GM21576 (cell line): ENCODE data around the gene PTMS.

Experiments used
- ATAC-seq: cut with Tn5 transposase; IDR thresholded peaks from one replicate; pipeline ENCODE4 v1.9.1; 2021; ENCODE audit warnings: mild to moderate bottlenecking, moderate library complexity; ENCODE audit not compliant: unreplicated experiment

The PTMS gene

DNA sequence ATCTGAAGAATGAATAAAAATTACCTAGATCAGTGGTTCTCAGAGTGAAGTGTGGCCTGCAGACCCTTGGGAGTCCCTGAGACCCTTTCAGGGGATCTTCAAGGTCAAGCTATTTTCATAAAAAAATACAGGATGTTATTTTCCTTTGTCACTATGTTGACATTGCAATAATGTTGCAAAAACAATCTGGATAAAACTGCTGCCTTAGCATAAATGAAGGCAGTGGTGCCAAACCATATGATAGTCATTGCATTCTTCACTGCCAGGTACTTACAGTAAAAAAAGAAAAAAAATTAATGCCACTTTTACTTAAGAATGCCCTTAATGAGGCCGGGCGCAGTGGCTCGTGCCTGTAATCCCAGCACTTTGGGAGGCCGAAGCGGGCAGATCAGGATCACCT, 21.1 kb downstream of the PTMS start:
- ATAC-seq, result no peak

GRCh38 chr12:6788972-6789924, 23.1 kb downstream of the PTMS start, which contains the start of gene CD4:
CD4 (plus strand) TSS chr12:6789528; CDS start chr12:6800139, 10,611 bp downstream.
- no peak for ATAC-seq

DNA sequence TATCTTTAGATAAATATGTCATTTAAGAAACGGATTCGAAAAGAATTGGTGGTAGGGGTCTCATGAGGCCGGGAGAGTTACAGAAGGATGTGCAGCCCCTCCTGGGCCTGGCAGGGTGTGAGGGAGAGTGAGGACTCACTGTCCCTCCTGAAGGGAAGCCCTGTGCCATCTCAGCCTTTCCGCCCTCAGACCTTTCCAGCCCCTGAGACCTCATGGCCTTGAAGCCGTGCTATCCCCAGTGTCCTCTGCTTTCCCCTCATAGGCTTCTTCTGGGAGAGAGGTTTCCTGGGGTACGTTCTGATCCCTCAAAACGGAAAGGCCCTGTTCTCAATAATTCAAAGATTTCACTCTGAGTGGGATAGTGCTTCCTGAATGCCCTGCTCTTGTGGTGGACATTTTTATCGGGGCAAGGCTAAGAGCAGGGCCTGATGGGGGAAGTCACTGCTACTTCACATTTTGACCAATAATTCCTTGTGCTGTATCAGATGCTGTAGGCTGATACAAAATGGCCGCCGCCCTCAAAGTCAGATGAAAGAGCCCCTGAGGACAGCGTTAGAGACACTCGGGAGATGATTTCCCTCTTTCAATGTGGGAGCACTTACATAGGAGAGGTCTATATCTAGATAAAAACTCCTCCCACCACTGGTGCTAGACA, 24.5 kb downstream of the PTMS start:
- ATAC-seq, result no peak

DNA sequence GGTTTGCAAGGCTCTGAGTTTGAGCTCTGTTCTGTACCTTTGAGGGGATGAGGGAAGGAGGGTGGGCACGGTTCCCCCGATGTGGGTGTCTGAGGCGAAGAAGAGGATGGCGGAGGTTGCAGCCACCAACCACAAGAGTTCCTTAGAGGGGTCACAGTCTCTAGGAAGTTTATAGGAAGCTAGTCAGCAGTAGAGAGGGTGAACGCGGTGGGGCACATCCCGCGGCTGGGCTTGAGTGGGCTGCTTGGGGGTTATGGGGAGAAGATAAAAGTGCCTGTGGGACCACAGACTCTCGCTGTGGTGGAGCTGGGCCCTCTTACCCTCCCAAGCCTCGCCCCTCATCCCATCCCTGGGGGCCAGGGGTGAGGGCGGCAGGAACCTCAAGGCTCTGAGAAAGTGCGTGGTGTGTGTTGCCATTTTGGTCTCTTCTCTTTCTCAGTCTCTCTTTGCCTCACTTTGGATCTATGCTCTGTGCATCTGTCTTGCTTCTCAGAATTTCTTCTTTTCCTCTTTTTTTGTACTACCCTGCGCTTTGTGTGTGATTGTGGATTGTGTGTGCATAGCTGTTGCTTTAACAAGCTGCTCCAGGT, 25.9 kb downstream of the PTMS start:
- no peak for ATAC-seq

- no peak for ATAC-seq
These were observed 26.5 kb downstream of the PTMS start for GRCh38 chr12:6792522-6793201.

DNA sequence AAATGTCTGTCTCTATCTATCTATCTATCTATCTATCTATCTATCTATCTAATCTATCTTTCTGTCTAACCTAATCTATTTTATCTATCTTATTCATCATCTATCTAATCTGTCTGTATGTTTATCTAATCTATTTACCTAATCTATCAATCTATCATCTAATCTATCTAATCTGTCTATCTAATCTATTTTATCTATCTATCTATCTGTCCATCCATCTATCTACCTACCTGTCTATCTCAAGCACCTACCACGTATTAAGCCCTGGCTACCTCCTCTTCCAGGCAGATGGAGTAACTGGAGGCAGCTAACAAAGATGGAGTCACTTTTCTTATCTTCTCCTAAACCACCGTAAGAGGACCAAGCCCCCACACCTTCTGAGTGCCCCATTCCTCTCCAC, 28.9 kb downstream of the PTMS start:
- ATAC-seq, result no peak

DNA sequence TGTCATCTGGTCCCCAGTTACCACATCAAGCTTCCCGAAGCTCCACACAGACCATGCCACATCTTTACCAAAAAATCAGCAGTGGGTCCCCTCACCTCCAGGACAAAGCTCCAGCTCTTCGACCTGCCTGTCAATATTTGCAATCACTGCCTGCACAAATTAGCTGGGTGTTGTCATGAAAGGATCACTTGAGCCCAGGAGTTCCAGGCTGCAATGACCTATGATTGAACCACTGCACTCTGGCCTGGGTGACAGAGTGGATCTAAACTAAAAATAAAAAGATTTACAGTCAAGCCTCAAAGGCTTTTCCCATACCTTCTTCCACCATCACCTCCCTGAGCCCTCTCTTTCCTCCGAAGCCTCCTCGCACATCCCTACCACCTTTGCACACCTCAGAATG, 30.4 kb downstream of the PTMS start:
- ATAC-seq, result no peak

DNA sequence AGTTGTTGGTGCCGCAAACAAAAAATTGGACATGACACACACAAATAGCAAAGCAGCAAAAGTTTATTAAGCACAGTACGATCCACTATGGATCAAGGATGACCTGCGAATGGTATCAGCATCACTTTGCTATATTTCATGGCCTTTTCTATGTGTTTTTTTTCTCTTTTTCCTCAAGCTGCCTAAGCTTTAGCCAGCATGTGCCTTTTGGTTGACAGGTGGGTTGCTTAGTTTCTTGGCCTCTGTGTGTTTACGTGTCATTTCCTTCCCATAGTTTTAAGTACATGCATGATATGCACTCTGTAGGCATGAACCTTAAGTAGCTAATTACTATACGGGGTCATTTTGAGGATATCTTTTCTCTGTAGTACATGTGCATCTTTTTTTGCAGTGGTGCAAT, 33.0 kb downstream of the PTMS start:
- no peak for ATAC-seq

DNA sequence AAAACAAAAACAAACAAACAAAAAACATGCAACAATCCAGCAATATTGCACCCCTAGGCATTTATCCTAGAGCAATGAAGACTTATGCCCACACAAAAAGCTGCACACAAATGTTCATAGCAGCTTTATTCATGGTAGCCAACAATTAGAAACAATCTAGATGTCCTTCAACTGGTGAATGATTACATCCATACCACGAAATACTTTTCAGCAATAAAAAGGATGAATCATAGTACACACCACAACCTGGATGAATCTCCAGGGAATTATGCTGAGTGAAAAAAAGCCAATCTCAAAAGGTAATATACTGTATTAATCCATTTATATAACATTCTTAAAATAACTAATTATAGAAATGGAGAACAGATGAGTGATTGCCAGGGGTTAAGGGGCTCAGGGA, 41.0 kb downstream of the PTMS start:
- no peak for ATAC-seq

- ATAC-seq, result no peak
These were observed 42.9 kb downstream of the PTMS start for GRCh38 chr12:6809056-6809455.

DNA sequence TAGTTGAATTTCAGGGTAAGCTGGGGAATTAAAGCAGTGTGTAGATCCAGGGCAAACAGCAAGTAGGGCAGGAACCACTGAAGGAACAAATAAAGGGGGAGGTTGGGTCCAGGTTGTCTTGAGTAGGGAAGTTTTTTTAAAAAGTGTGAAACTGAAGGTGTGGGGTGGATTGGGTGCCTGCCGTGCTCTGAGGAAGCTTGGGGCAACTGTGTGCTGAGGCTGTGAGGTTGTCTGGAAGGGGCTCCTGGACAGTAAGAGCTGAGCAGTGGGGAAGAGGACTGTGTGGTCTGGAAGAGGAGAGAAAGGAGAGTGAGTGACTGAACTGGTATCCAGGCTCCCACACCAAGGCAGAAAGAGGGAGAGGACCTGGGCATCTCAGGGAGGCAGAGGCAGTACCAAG, 44.6 kb downstream of the PTMS start:
- no peak for ATAC-seq

DNA sequence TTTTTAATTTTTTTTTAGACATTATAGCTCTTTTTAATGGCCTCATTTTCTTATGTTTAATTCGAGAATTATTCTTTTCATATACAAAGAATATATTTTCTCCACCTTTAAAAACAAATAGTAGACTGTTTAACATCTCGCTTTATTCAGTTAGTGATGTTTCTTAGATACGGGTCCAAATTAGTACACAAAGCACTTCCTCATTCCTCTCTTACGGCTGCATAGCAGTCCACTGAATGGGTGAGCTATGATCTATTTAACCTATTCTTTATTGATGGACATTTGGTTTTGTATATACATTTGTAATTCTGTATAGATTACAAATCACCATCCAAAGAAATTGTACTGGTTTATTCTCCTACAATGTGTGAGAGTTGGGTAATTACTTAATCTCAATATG, 47.2 kb downstream of the PTMS start:
- no peak for ATAC-seq

GRCh38 chr12:6816598-6816997, 50.4 kb downstream of the PTMS start:
- no peak for ATAC-seq

GRCh38 chr12:6817098-6817497, 50.9 kb downstream of the PTMS start:
- no peak for ATAC-seq

DNA sequence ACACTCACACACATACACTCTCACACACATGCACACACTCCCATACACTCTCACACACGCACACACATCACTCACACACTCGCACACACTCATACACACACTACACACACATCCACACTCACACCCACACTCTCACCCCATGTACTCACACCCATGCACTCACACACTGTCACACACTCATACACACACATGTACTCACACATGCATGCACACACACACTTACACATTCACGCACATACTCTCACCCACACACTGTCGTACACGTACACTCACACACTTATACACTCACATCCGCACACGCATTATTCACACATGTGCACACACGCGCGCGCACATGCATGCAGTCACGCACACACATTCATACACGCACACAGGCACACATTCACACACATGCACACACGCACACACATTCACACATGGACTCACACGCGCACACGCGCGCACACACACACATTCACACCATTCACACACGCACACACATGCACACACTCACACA, 51.5 kb downstream of the PTMS start:
- no peak for ATAC-seq

- ATAC-seq, result no peak
These were observed 52.1 kb downstream of the PTMS start for GRCh38 chr12:6818222-6818621.

DNA sequence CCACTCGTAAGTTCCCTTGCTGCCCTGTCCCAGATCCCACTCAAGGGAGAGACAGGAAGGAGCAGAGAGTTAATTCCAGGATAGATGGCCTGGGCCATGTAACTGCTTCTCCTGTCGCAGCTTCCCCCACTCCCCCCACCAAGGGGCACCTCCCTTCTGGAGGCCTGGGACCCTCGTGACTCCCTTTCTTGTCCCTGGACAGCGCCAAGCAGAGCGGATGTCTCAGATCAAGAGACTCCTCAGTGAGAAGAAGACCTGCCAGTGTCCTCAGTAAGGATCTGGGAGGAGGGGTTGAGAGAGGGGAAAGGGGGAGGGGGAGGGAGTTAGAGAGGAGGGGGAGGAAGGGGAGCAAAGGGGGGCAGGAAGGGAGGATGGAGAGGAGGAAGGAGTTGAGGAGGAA, 52.5 kb downstream of the PTMS start:
- ATAC-seq, result no peak

- no peak for ATAC-seq
These were observed 53.2 kb downstream of the PTMS start for GRCh38 chr12:6819106-6820030.

DNA sequence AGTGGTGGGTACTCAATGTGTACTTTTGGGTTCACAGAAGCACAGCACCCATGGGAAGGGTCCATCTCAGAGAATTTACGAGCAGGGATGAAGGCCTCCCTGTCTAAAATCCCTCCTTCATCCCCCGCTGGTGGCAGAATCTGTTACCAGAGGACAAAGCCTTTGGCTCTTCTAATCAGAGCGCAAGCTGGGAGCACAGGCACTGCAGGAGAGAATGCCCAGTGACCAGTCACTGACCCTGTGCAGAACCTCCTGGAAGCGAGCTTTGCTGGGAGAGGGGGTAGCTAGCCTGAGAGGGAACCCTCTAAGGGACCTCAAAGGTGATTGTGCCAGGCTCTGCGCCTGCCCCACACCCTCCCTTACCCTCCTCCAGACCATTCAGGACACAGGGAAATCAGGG, 54.0 kb downstream of the PTMS start:
- ATAC-seq, result no peak
